Measurements from ENCODE around the gene VPS11. TPM values are rescaled to one million over a fixed set of nuclear protein-coding genes. Genes with fewer than 3 reads are reported as not detected.
"Not testable (repeated sequence)": the region's sequence is repeated elsewhere in the genome, so short reads cannot be mapped to it uniquely, and the experiment has no call there.

VPS11 gene
- total and polyA plus RNA-seq, 5 experiments from 2014 or later, result 43.2 to 68.0 (median 58.4) TPM

- Mint-ChIP-seq H3K36me3 (peaks cover 4 to 51% (median 12%) of the 10 kb centered on the region in 3 donors), H3K27me3 (no peaks in the 10 kb centered on the region), H3K27ac (peak overlapping the region; percentile 93 to 99 (median 97)), H3K4me3 (peak overlapping the region; percentile 91 to 99 (median 96)), H3K9me3 (no peaks in the 10 kb centered on the region), H3K4me1 (peaks cover 18 to 43% (median 36%) of the 10 kb centered on the region in 4 donors)
- DNase-seq (peak; percentile 15 to 70 (median 41)), ATAC-seq (peak; percentile 8 to 9)
- POLR2A ChIA-PET, result interaction anchor here (0.6 to 4.0 kb wide), 14 partner anchors 9 to 618 kb away, joined by 3 to 45 read pairs (median 6); partner anchors contain the start of genes C2CD2L, CENATAC, DPAGT1 and HINFP
Measured at GRCh38 chr11:119056421-119056999, 11.1 kb upstream of the VPS11 start.

- peak; percentile 90 to 93 for ATAC-seq
- H3K4me3 Mint-ChIP-seq, result peak within 1 kb of the TSS; percentile 91 to 99 (median 96)
- peaks cover 18 to 47% (median 36%) of the 10 kb centered on the region in 4 donors for H3K4me1 Mint-ChIP-seq
- no peaks in the 10 kb centered on the region for H3K9me3 Mint-ChIP-seq
- peak; percentile 92 to 100 (median 98) for DNase-seq
- H3K27me3 Mint-ChIP-seq, result no peaks in the 10 kb centered on the region
- POLR2A ChIA-PET, result interaction anchor here (0.5 to 4.0 kb wide), 18 partner anchors 9 to 618 kb away, joined by 3 to 45 read pairs (median 6); partner anchors contain the start of genes CENATAC, DPAGT1, HINFP and RPS25
- H3K36me3 Mint-ChIP-seq, result peaks cover 4 to 45% (median 11%) of the 10 kb centered on the region in 3 donors
- H3K27ac Mint-ChIP-seq, result peak within 1 kb of the TSS; percentile 93 to 99 (median 97)
Measured at GRCh38 chr11:119057000-119057769, 10.4 kb upstream of the VPS11 start, which contains the start of gene HYOU1. TSS of gene HYOU1 (minus strand) at chr11:119057205. CDS start at chr11:119056160, 1,045 bp downstream.

- POLR2A ChIA-PET, result interaction anchor here (0.6 kb wide), 1 partner anchor 9 kb away, joined by 5 read pairs; no protein-coding TSS in a partner anchor
- not testable (repeated sequence) for DNase-seq, H3K27ac Mint-ChIP-seq, H3K9me3 Mint-ChIP-seq, H3K27me3 Mint-ChIP-seq, H3K4me3 Mint-ChIP-seq, ATAC-seq
- Mint-ChIP-seq H3K36me3 (peaks cover 0 to 32% (median 4%) of the 10 kb centered on the region in 3 donors), H3K4me1 (peaks cover 17 to 45% (median 36%) of the 10 kb centered on the region in 4 donors)
Measured at GRCh38 chr11:119059128-119059527, 8.5 kb upstream of the VPS11 start.

- Mint-ChIP-seq H3K27me3 (no peaks in the 10 kb centered on the region), H3K36me3 (peaks cover 0 to 23% (median 2%) of the 10 kb centered on the region in 3 donors), H3K9me3 (no peaks in the 10 kb centered on the region), H3K4me3 (no peak overlapping the region), H3K27ac (peak overlapping the region in 1 of 10 donors; percentile 25), H3K4me1 (peaks cover 10 to 45% (median 30%) of the 10 kb centered on the region in 4 donors)
- DNase-seq, result no peak
- no peak for ATAC-seq
- POLR2A ChIA-PET, result interaction anchor here (0.6 to 0.7 kb wide), 3 partner anchors 16 to 34 kb away, joined by 4 read pairs; partner anchors contain the start of gene HMBS
Measured at GRCh38 chr11:119061256-119061655, 6.4 kb upstream of the VPS11 start.

GRCh38 chr11:119062779-119063178, 4.8 kb upstream of the VPS11 start:
- Mint-ChIP-seq H3K27ac (peak overlapping the region in 1 of 10 donors; percentile 15), H3K4me1 (peaks cover 12 to 49% (median 33%) of the 10 kb centered on the region in 4 donors)
- POLR2A ChIA-PET, result interaction anchor here (1.2 kb wide), 1 partner anchor 46 kb away, joined by 4 read pairs; no protein-coding TSS in a partner anchor

GRCh38 chr11:119065369-119065768, 2.2 kb upstream of the VPS11 start:
- POLR2A ChIA-PET, result interaction anchor here (0.6 to 4.0 kb wide), 4 partner anchors 19 to 55 kb away, joined by 3 to 37 read pairs (median 4); partner anchors contain the start of gene HMBS
- peak in 1 of 2 donors; percentile 21 for ATAC-seq
- peaks cover 0 to 35% (median 5%) of the 10 kb centered on the region in 3 donors for H3K36me3 Mint-ChIP-seq

More at GRCh38 chr11:119062779-119063178, 4.8 kb upstream of the VPS11 start:
- ATAC-seq (no peak), DNase-seq (no peak)
- Mint-ChIP-seq H3K4me3 (no peak overlapping the region), H3K9me3 (no peaks in the 10 kb centered on the region), H3K36me3 (peaks cover 0 to 24% (median 2%) of the 10 kb centered on the region in 3 donors), H3K27me3 (no peaks in the 10 kb centered on the region)

GRCh38 chr11:119077839-119078238, 10.2 kb downstream of the VPS11 start:
- H3K36me3 Mint-ChIP-seq, result peaks cover 0 to 87% (median 19%) of the 10 kb centered on the region in 3 donors
- POLR2A ChIA-PET, result interaction anchor here (0.5 kb wide), 1 partner anchor 176 kb away, joined by 3 read pairs; no protein-coding TSS in a partner anchor

More at GRCh38 chr11:119065369-119065768, 2.2 kb upstream of the VPS11 start:
- peaks cover 15 to 58% (median 38%) of the 10 kb centered on the region in 4 donors for H3K4me1 Mint-ChIP-seq
- H3K27ac Mint-ChIP-seq, result peak overlapping the region; percentile 51 to 100 (median 97)
- peak in 7 of 10 donors; percentile 36 to 71 (median 47) for DNase-seq
- H3K27me3 Mint-ChIP-seq, result no peaks in the 10 kb centered on the region
- H3K4me3 Mint-ChIP-seq, result peak overlapping the region in 8 of 10 donors; percentile 7 to 88 (median 54)
- no peaks in the 10 kb centered on the region for H3K9me3 Mint-ChIP-seq

GRCh38 chr11:119078675-119079420, 11.2 kb downstream of the VPS11 start:
- H3K27me3 Mint-ChIP-seq, result no peaks in the 10 kb centered on the region
- H3K27ac Mint-ChIP-seq, result peak overlapping the region in 2 of 10 donors; percentile 18 to 24
- POLR2A ChIA-PET, result interaction anchor here (0.7 to 1.7 kb wide), 3 partner anchors 11 to 373 kb away, joined by 3 to 5 read pairs (median 5); partner anchors contain the start of gene VPS11
- no peaks in the 10 kb centered on the region for H3K4me1 Mint-ChIP-seq
- no peaks in the 10 kb centered on the region for H3K9me3 Mint-ChIP-seq
- no peak overlapping the region for H3K4me3 Mint-ChIP-seq
- ATAC-seq (no peak), DNase-seq (no peak)
- peaks cover 0 to 77% (median 14%) of the 10 kb centered on the region in 3 donors for H3K36me3 Mint-ChIP-seq

More at GRCh38 chr11:119077839-119078238, 10.2 kb downstream of the VPS11 start:
- no peaks in the 10 kb centered on the region for H3K9me3 Mint-ChIP-seq
- ATAC-seq (no peak), DNase-seq (no peak)
- H3K27me3 Mint-ChIP-seq, result no peaks in the 10 kb centered on the region
- peaks cover 1 to 4% (median 3%) of the 10 kb centered on the region in 4 donors for H3K4me1 Mint-ChIP-seq
- H3K27ac Mint-ChIP-seq, result peak overlapping the region in 1 of 10 donors; percentile 79
- H3K4me3 Mint-ChIP-seq, result no peak overlapping the region

GRCh38 chr11:119081682-119082260, 14.2 kb downstream of the VPS11 start:
- H3K4me3 Mint-ChIP-seq, result no peak overlapping the region
- H3K27ac Mint-ChIP-seq, result peak overlapping the region in 4 of 10 donors; percentile 13 to 58 (median 49)
- H3K9me3 Mint-ChIP-seq, result no peaks in the 10 kb centered on the region
- H3K4me1 Mint-ChIP-seq, result peaks cover 5 to 20% (median 16%) of the 10 kb centered on the region in 4 donors
- DNase-seq, result no peak
- no peak for ATAC-seq
- H3K27me3 Mint-ChIP-seq, result no peaks in the 10 kb centered on the region
- H3K36me3 Mint-ChIP-seq, result peaks cover 0 to 58% (median 14%) of the 10 kb centered on the region in 3 donors
- POLR2A ChIA-PET, result interaction anchor here (0.8 to 1.5 kb wide), 5 partner anchors 10 to 20 kb away, joined by 3 to 8 read pairs (median 5); partner anchors contain the start of genes DPAGT1 and VPS11

GRCh38 chr11:119084663-119085436, 17.2 kb downstream of the VPS11 start, which contains the start of gene HMBS:
TSS of gene HMBS (plus strand) at chr11:119084881. CDS start at chr11:119085034, 153 bp downstream.
- Mint-ChIP-seq H3K27me3 (no peaks in the 10 kb centered on the region), H3K4me3 (peak within 1 kb of the TSS; percentile 87 to 97 (median 94)), H3K4me1 (peaks cover 5 to 34% (median 25%) of the 10 kb centered on the region in 4 donors), H3K36me3 (peaks cover 0 to 27% (median 4%) of the 10 kb centered on the region in 3 donors), H3K27ac (peak within 1 kb of the TSS; percentile 90 to 97 (median 96)), H3K9me3 (no peaks in the 10 kb centered on the region)
- DNase-seq, result peak; percentile 79 to 97 (median 90)
- peak; percentile 89 to 95 for ATAC-seq
- POLR2A ChIA-PET, result interaction anchor here (0.6 to 3.3 kb wide), 28 partner anchors 10 to 1149 kb away, joined by 3 to 41 read pairs (median 5); partner anchors contain the start of genes C2CD2L, CENATAC, DPAGT1 and HINFP
